Karpas-422 (cell line): Measurements from ENCODE around the gene DEFB113. TPM values are rescaled to one million over a fixed set of nuclear protein-coding genes. Genes with fewer than 3 reads are reported as not detected.

ENCODE experiments used
- DNase-seq: peaks from one replicate; pipeline ENCODE4 v3.0.0-alpha.2; 2015
- H2AFZ ChIP-seq: fragments of 200-600 bp; sonication (generic); 2 replicates; pipeline ENCODE4 v1.6.1; 2014; ENCODE audit warnings: antibody characterized with exemption, low read length, mixed read lengths
- H3K27ac ChIP-seq: fragments of 200-600 bp; sonication (generic); 2 replicates; pipeline ENCODE4 v1.5.1; 2014; ENCODE audit warnings: mild to moderate bottlenecking, low read length, moderate library complexity
- H3K27me3 ChIP-seq: fragments of 200-600 bp; sonication (generic); 2 replicates; pipeline ENCODE4 v1.6.1; 2014; ENCODE audit warnings: low read length, mixed read lengths
- H3K36me3 ChIP-seq: fragments of 200-600 bp; sonication (generic); 2 replicates; pipeline ENCODE4 v1.6.1; 2014; ENCODE audit warnings: low read length, mixed read lengths; ENCODE audit not compliant: insufficient read depth
- H3K4me1 ChIP-seq: fragments of 200-600 bp; sonication (generic); 2 replicates; pipeline ENCODE4 v1.6.1; 2014; ENCODE audit warnings: mild to moderate bottlenecking, low read length, mixed read lengths
- H3K4me2 ChIP-seq: fragments of 200-600 bp; sonication (generic); 2 replicates; pipeline ENCODE4 v1.6.1; 2014; ENCODE audit warnings: low read length, low read depth, mild to moderate bottlenecking; ENCODE audit not compliant: poor library complexity, severe bottlenecking
- H3K4me3 ChIP-seq: fragments of 200-600 bp; sonication (generic); 2 replicates; pipeline ENCODE4 v1.5.1; 2014; ENCODE audit warnings: mild to moderate bottlenecking, antibody characterized with exemption, low read length, mixed read lengths
- H3K79me2 ChIP-seq: fragments of 200-600 bp; sonication (generic); 2 replicates; pipeline ENCODE4 v1.6.1; 2014; ENCODE audit warnings: mild to moderate bottlenecking, low read length, mixed read lengths
- H3K9ac ChIP-seq: fragments of 200-600 bp; sonication (generic); 2 replicates; pipeline ENCODE4 v1.6.0; 2014; ENCODE audit warnings: low read length
- H3K9me2 ChIP-seq: fragments of 200-600 bp; sonication (generic), shearing (Covaris generic); replicated peaks from 2 replicates; pipeline ENCODE4 v1.6.0; 2014; ENCODE audit warnings: mild to moderate bottlenecking, low read length, moderate library complexity; ENCODE audit not compliant: insufficient read depth
- H3K9me3 ChIP-seq: fragments of 300-700, 200-600 bp; sonication (generic); 2 replicates; pipeline ENCODE4 v1.6.1; 2014; ENCODE audit warnings: low read length, mixed read lengths
- H4K20me1 ChIP-seq: fragments of 200-600 bp; sonication (generic); 2 replicates; pipeline ENCODE4 v1.6.1; 2014; ENCODE audit warnings: mild to moderate bottlenecking, antibody characterized with exemption, low read length, low read depth; ENCODE audit not compliant: insufficient read depth
- total RNA-seq: library from RNA; depleted of rRNA; stranded (reverse); fragments of >200 nt; shearing (Covaris generic); gene quantifications from 2 replicates; pipeline ENCODE4 v1.2.3, GENCODE V29; 2014; ENCODE audit warnings: low replicate concordance

DEFB113 gene
- total RNA-seq, 1 experiment from 2014 or later = not detected

- Histone ChIP-seq H2AFZ (no peak overlapping the region), H3K9me3 (no peaks in the 10 kb centered on the region), H3K4me1 (no peaks in the 10 kb centered on the region), H3K79me2 (no peaks in the 10 kb centered on the region), H3K9me2 (no peaks in the 10 kb centered on the region), H3K27me3 (no peaks in the 10 kb centered on the region), H3K9ac (no peak overlapping the region), H4K20me1 (no peaks in the 10 kb centered on the region), H3K4me2 (no peak overlapping the region), H3K36me3 (no peaks in the 10 kb centered on the region), H3K4me3 (no peak overlapping the region), H3K27ac (no peak overlapping the region)
- DNase-seq = no peak
Observed at GRCh38 chr6:49934770-49935169, 34.7 kb downstream of the DEFB113 start.

DNA sequence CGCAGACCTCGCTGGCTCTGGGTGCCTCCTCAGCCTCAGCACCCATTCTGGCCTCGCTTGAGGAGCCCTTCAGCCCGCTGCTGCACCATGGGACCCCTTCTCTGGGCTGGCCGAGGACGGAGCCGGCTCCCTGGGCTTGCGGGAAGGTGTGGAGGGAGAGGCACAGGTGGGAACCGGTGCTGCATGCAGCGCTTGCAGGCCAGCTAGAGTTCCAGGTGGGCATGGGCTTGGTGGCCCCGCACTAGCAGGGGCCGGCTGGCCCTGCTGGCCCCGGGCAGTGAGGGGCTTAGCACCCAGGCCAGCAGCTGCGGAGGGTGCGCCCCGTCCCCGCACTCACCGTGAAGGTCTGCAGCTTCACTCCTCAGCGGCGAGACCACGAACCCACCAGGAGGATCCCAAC is 35.9 kb downstream of the DEFB113 start:
- DNase-seq = no peak
- no peaks in the 10 kb centered on the region for H3K9me2 ChIP-seq
- no peaks in the 10 kb centered on the region for H3K79me2 ChIP-seq
- H4K20me1 ChIP-seq = no peaks in the 10 kb centered on the region
- no peaks in the 10 kb centered on the region for H3K9me3 ChIP-seq
- H3K27me3 ChIP-seq = no peaks in the 10 kb centered on the region
- no peaks in the 10 kb centered on the region for H3K4me1 ChIP-seq
- H3K4me2 ChIP-seq = no peak overlapping the region
- H3K9ac ChIP-seq = no peak overlapping the region
- H3K36me3 ChIP-seq = no peaks in the 10 kb centered on the region
- no peak overlapping the region for H3K27ac ChIP-seq
- H2AFZ ChIP-seq = no peak overlapping the region
- H3K4me3 ChIP-seq = no peak overlapping the region

DNA sequence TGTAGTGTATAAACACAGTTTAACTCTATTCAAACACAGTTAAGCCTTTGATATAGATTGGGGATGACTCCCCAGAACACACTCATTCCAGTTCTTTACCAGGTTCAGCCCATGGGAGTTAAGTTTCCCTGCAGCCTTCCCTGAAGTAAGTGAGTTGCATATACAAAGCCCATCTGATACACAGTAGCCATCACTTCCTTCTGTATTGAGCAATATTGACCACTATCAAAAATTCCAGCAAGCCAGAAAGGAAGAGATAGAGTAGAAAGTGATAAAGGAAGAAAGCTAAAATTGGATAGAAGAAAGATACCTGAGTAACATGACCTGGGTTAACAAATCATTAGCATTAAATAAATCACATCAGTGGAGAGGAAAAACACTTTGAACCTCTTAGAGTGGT is 40.1 kb downstream of the DEFB113 start:
- Histone ChIP-seq H3K9me2 (no peaks in the 10 kb centered on the region), H3K4me2 (no peak overlapping the region)

GRCh38 chr6:49923826-49924225 is 45.6 kb downstream of the DEFB113 start:
- no peaks in the 10 kb centered on the region for H3K4me1 ChIP-seq
- H2AFZ ChIP-seq = no peak overlapping the region
- no peak for DNase-seq
- H3K79me2 ChIP-seq = no peaks in the 10 kb centered on the region
- H3K27me3 ChIP-seq = no peaks in the 10 kb centered on the region
- H3K9me3 ChIP-seq = no peaks in the 10 kb centered on the region
- H3K4me2 ChIP-seq = no peak overlapping the region
- H3K9me2 ChIP-seq = no peaks in the 10 kb centered on the region
- no peak overlapping the region for H3K9ac ChIP-seq
- H3K36me3 ChIP-seq = no peaks in the 10 kb centered on the region
- no peak overlapping the region for H3K4me3 ChIP-seq
- H4K20me1 ChIP-seq = no peaks in the 10 kb centered on the region
- no peak overlapping the region for H3K27ac ChIP-seq

More for the DNA sequence above, 40.1 kb downstream of the DEFB113 start:
- Histone ChIP-seq H3K4me1 (no peaks in the 10 kb centered on the region), H3K36me3 (no peaks in the 10 kb centered on the region), H3K27me3 (no peaks in the 10 kb centered on the region), H4K20me1 (no peaks in the 10 kb centered on the region), H3K9ac (no peak overlapping the region), H3K9me3 (no peaks in the 10 kb centered on the region), H2AFZ (no peak overlapping the region), H3K4me3 (no peak overlapping the region), H3K79me2 (no peaks in the 10 kb centered on the region), H3K27ac (no peak overlapping the region)
- DNase-seq = no peak

DNA sequence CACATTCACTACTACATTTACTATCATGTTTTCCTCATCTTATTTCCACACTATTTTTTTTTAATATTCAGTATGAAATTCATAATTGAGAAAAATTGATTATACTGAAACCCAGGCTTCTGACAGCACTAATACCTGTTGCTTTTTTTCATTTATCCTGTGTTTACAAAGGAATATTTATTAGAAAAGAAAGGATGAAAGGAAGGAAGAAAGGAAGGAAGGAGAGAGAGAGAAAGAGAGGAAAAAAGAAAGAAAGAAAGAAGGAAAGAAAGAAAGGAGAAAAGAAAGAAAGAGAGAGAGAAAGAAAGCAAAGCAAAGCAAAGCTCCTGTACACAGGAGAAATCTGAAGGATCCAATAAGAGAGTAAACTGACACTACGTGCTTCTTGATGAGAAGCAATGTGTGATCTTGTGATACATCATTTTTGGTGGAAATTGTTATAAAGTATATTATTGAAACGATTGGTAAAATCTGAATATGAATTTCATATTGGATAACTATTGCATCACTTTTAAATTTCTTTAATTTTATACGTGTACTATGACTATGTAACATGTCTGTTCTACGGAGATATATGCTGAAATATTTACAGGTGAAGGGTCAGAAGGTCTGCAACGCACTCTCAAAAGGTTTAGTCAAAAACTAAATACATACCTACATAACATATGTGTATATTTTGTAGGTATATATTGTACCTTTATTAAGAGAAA is 49.3 kb downstream of the DEFB113 start:
- H2AFZ ChIP-seq = no peak overlapping the region
- H4K20me1 ChIP-seq = no peaks in the 10 kb centered on the region
- H3K9ac ChIP-seq = no peak overlapping the region
- H3K4me3 ChIP-seq = no peak overlapping the region
- no peaks in the 10 kb centered on the region for H3K27me3 ChIP-seq
- H3K4me2 ChIP-seq = no peak overlapping the region
- DNase-seq = no peak
- no peaks in the 10 kb centered on the region for H3K4me1 ChIP-seq
- H3K9me3 ChIP-seq = no peaks in the 10 kb centered on the region; the same call in 1 of the 2 replicates
- H3K79me2 ChIP-seq = no peaks in the 10 kb centered on the region
- H3K27ac ChIP-seq = no peak overlapping the region
- H3K9me2 ChIP-seq = no peaks in the 10 kb centered on the region
- no peaks in the 10 kb centered on the region for H3K36me3 ChIP-seq

DNA sequence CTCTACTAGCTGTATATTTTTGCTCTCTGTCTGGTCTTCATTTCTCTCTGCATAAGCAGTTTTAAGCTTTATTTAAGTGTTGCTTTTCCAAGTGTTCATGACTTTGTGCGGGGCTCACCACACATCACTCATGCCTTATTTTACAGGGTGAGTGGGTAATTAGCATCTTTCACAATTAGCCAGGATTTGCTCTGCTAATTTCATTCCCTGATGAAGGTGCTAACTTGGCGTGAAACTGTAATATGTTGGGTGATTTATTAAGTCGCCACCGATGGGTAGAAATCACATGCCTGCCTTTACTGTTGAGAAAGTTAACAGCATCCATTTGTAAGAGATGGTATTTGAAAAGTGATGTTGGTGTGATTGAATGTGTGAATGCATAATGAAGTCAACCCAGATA is 50.2 kb downstream of the DEFB113 start:
- no peak overlapping the region for H3K9ac ChIP-seq
- no peak overlapping the region for H3K4me2 ChIP-seq
- DNase-seq = no peak
- no peak overlapping the region for H3K27ac ChIP-seq
- no peaks in the 10 kb centered on the region for H3K9me2 ChIP-seq
- no peaks in the 10 kb centered on the region for H3K79me2 ChIP-seq
- no peaks in the 10 kb centered on the region for H3K27me3 ChIP-seq
- H3K4me1 ChIP-seq = no peaks in the 10 kb centered on the region
- no peaks in the 10 kb centered on the region for H3K36me3 ChIP-seq
- no peak overlapping the region for H2AFZ ChIP-seq
- H3K4me3 ChIP-seq = no peak overlapping the region
- no peaks in the 10 kb centered on the region; the same call in 1 of the 2 replicates for H3K9me3 ChIP-seq
- H4K20me1 ChIP-seq = no peaks in the 10 kb centered on the region

DNA sequence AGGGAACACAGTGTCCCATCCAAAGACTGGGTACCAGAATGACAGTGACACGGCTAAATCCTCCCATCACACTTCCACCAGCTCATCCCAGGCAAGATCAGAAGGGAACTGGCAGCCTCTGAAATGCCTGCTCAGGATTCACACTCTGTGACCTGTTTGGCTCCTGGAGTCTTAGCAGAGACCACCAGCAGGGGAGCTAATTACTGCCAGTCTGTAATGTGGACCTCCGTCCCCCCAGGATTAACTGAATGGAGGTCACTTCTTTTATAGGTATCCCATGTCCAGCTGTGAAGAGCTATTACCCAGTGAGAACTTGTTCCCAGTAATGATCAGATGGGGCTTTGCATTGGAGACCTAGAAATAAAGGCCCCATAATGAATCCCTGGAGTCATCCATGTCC is 50.6 kb downstream of the DEFB113 start:
- no peak for DNase-seq
- Histone ChIP-seq H4K20me1 (no peaks in the 10 kb centered on the region), H3K9ac (no peak overlapping the region), H3K79me2 (no peaks in the 10 kb centered on the region), H3K4me1 (no peaks in the 10 kb centered on the region), H3K9me2 (no peaks in the 10 kb centered on the region), H3K4me2 (no peak overlapping the region), H2AFZ (no peak overlapping the region), H3K27me3 (no peaks in the 10 kb centered on the region), H3K9me3 (no peaks in the 10 kb centered on the region; the same call in 1 of the 2 replicates), H3K36me3 (no peaks in the 10 kb centered on the region), H3K4me3 (no peak overlapping the region), H3K27ac (no peak overlapping the region)
